Central memory CD8-positive, alpha-beta T cell (primary cell): ENCODE measurements around the gene TENT4A.

Experiments used
- ATAC-seq: fragments of 150-1000 bp; cut with Tn5 transposase; replicated peaks from 2 replicates; pipeline ENCODE4 v1.10.0; 2022; ENCODE audit warnings: mild to moderate bottlenecking, moderate FRiP score, moderate number of reproducible peaks; ENCODE audit not compliant: poor library complexity, severe bottlenecking; ENCODE audit errors: extremely low read depth
- DNase-seq, 2 donors: peaks; one replicate each; pipeline ENCODE4 v3.0.0; 2021; ENCODE audit warnings: low spot score in 2 of 2
- H3K27ac Mint-ChIP-seq: one replicate; pipeline ENCODE4 v1.8.0; 2022; ENCODE audit warnings: low read depth, mild to moderate bottlenecking, moderate library complexity, mixed read lengths
- H3K27me3 Mint-ChIP-seq: one replicate; pipeline ENCODE4 v1.8.0; 2022; ENCODE audit warnings: mixed read lengths
- H3K36me3 Mint-ChIP-seq: one replicate; pipeline ENCODE4 v1.8.0; 2022; ENCODE audit warnings: mild to moderate bottlenecking, moderate library complexity, mixed read lengths; ENCODE audit not compliant: insufficient read depth
- H3K4me1 Mint-ChIP-seq: one replicate; pipeline ENCODE4 v1.8.0; 2022; ENCODE audit warnings: mixed read lengths
- H3K4me3 Mint-ChIP-seq: one replicate; pipeline ENCODE4 v1.8.0; 2022; ENCODE audit warnings: mild to moderate bottlenecking, moderate library complexity, mixed read lengths
- H3K9me3 Mint-ChIP-seq: one replicate; pipeline ENCODE4 v1.8.0; 2022; ENCODE audit warnings: mixed read lengths

The TENT4A gene

DNA sequence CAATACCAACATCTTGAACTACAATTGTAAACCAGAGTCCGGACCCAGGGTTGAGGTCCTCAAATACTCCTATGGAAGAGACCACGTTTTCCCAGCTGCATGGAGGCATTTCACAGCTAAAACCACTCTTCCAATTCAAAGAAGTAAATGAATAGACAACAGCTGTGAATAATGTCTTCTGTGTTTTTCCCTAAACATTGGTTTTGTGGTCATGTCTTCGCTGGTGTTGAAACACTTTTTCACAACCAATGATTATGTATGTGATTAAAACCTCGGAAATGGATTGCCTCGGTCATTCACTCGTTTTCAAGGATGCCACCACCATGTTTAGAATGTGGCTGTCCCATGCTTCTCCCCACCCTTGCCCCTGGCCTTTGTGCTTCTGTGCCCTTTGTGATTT lies 9.4 kb upstream of the TENT4A start:
- no peaks in the 10 kb centered on the region for H3K4me1 Mint-ChIP-seq
- no peaks in the 10 kb centered on the region for H3K36me3 Mint-ChIP-seq
- no peak for DNase-seq
- peaks cover 47% of the 10 kb centered on the region for H3K27me3 Mint-ChIP-seq
- no peak overlapping the region for H3K27ac Mint-ChIP-seq
- H3K4me3 Mint-ChIP-seq = no peak overlapping the region
- ATAC-seq = no peak
- H3K9me3 Mint-ChIP-seq = no peaks in the 10 kb centered on the region

DNA sequence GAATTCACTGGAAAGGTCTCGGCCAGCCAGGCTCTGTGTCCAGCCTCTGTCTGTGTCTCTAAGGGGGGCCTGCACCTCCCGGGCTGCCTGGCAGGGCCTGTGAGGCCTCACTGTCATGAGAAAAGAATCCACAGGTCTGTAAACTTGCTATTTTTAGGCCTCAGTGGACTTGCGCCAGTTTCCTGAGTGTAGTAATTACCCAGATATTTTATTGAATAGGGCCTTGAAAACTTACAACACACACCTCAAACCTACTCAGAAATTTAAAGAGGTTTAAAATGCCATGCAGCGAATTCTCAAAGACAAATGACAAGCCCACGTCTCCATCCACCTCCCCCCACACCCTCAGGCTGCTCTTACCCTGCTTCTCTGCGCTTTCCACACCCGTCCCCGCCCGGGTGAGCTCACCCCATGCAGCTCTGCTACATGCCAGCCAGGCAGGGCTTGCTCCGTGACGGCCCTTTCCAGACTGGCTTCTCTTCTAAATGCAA lies 8.8 kb upstream of the TENT4A start:
- no peak overlapping the region for H3K4me3 Mint-ChIP-seq
- no peak for DNase-seq

DNA sequence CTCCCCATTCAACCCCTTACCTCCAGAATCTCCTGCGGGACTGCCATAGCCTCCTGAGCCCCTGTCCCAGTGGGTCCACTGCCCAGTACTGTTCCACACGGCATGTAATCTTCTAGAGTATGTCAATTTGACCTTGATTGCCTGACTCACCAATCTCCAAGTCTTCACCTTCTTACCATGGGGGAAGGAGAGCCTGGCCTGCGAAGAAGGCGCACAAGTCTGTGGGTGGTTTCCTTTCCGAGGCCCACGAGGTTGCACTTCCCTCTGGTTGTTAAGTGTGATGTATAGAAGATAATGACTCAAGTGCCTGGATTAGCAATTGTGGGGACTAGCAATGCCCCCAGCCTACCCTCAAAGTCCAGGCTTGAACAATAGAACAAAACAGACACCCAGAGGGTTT lies 8.1 kb upstream of the TENT4A start:
- H3K4me1 Mint-ChIP-seq = no peaks in the 10 kb centered on the region
- no peak overlapping the region for H3K27ac Mint-ChIP-seq
- DNase-seq (no peak), ATAC-seq (no peak)
- H3K27me3 Mint-ChIP-seq = peaks cover 34% of the 10 kb centered on the region
- no peaks in the 10 kb centered on the region for H3K9me3 Mint-ChIP-seq
- no peaks in the 10 kb centered on the region for H3K36me3 Mint-ChIP-seq
- no peak overlapping the region for H3K4me3 Mint-ChIP-seq

More for the DNA sequence above, 8.8 kb upstream of the TENT4A start:
- Mint-ChIP-seq H3K36me3 (no peaks in the 10 kb centered on the region), H3K4me1 (no peaks in the 10 kb centered on the region), H3K27me3 (peaks cover 41% of the 10 kb centered on the region), H3K9me3 (no peaks in the 10 kb centered on the region), H3K27ac (no peak overlapping the region)
- ATAC-seq = no peak

DNA sequence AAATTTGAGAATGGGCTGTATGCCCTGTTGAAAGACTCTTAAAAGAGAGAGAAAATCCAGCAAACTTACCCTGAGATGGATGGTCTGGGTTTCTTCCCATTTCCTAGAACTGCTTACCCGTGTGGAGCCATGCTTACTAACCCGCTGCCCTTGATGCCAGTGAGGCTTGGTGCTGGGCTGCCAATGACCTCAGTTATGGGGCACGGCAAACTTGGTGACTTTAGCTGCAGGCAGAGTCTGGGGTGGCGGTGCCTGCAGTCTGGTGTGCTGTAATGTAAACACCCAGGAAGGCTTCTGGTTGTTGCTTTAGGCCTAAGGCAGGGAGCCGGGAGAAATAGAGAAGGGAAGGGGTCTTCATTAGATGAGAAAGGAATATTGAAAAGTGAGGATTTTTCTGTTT lies 7.3 kb upstream of the TENT4A start:
- Mint-ChIP-seq H3K4me3 (no peak overlapping the region), H3K27ac (no peak overlapping the region), H3K36me3 (peaks cover 2% of the 10 kb centered on the region), H3K27me3 (peaks cover 26% of the 10 kb centered on the region), H3K9me3 (no peaks in the 10 kb centered on the region), H3K4me1 (no peaks in the 10 kb centered on the region)
- DNase-seq (no peak), ATAC-seq (no peak)

DNA sequence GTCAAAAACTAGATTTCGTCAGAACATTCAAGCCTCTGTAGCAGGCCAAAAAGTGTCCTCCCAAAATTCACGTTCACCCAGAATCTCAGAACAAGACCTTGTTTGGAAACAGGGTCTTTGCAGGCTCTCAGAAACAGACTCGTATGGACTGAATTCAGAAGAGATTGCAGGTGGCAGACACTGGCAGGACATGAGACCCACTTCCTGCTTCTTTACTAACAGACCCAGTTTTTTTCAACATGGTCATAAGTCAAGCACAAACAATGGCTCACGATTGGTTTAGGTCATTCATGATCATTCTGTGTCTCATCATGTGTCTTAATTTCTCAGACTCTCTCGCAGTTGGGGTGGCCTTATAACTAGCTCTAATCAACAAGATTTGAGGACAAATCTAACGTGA lies 5.4 kb upstream of the TENT4A start:
- ATAC-seq = no peak
- Mint-ChIP-seq H3K36me3 (peaks cover 9% of the 10 kb centered on the region), H3K27me3 (peaks cover 11% of the 10 kb centered on the region), H3K9me3 (no peaks in the 10 kb centered on the region), H3K4me3 (no peak overlapping the region), H3K27ac (no peak overlapping the region), H3K4me1 (peaks cover 7% of the 10 kb centered on the region)
- no peak for DNase-seq

DNA sequence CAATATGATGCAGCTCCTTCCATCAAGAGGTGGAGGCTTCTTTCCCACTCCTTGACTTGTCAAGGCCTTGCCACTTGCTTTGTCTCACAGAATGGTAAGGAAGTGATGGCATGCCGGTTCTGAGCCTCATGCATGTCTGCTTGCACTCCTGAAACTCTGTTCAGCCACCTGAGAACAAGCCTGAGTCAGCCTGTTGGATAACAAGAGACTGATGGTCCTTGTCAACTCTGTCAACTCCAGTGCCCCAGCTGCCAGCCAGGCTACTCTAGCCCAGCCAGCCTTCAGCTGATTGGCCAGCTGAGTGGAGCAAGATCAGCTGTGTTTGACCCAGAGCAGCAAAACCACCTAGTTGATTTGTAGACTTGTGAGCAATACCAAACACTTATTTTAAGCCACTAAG lies 4.4 kb upstream of the TENT4A start:
- ATAC-seq (no peak), DNase-seq (no peak)
- H3K27me3 Mint-ChIP-seq = peaks cover 11% of the 10 kb centered on the region
- no peak overlapping the region for H3K27ac Mint-ChIP-seq
- no peak overlapping the region for H3K4me3 Mint-ChIP-seq
- peaks cover 7% of the 10 kb centered on the region for H3K4me1 Mint-ChIP-seq
- no peaks in the 10 kb centered on the region for H3K9me3 Mint-ChIP-seq
- H3K36me3 Mint-ChIP-seq = peaks cover 11% of the 10 kb centered on the region

DNA sequence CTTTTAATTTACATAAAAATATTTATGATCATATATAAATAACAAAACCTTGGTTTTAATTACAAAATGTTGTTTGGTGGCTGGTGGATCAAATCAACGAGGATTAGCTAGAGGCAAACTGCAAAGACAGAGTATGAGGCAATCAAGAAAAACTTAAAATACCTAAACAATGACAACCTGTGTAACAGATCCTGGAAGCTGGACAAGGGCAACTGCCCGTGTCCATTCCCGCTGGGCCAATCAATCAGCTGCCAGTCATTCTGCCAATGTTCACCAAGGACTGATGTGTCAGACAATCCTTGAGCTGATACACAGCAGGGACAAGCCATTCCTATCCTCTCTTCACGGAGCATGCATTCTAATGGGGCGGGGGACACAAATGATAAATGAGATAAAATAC lies 3.2 kb upstream of the TENT4A start:
- Mint-ChIP-seq H3K27me3 (peaks cover 3% of the 10 kb centered on the region), H3K27ac (no peak overlapping the region), H3K4me3 (peak overlapping the region; percentile 43), H3K9me3 (no peaks in the 10 kb centered on the region), H3K36me3 (peaks cover 12% of the 10 kb centered on the region), H3K4me1 (peaks cover 11% of the 10 kb centered on the region)
- ATAC-seq (no peak), DNase-seq (no peak)

DNA sequence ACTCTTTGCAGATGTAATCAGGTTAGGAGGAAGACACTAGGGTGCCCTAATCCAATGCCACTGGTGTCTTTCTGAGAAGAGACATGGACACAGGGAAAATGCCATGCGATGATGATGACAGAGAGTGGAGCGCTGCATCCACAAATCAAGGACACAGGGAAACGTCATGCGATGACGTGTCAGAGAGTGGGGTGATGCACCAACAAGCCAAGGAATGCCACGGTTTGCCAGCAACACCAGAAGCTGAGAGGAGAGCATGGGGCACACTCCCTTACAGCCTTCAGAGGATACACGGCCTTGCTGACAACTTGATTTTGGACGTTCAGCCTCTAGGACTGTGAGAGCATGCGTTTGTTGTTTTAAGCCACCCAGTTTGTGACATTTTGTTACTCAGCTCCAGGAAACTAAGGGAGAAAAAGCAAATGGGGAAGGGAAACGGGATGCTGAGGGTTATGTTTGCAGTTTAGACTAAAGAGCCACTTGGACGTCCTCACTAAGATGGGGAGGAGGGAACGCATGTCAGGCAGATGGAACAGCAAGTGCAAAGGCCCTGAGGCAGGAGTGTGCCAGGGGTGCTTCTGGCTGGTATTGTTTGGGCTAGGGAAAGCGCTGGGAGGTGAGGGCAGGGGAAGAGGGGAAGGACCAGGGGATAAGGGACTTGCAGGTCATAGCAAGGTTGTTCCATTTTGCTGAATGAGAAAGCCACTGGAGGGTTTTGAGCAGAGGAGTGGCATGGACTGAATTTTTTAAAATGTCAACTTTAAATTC lies 2.5 kb upstream of the TENT4A start:
- H3K4me3 Mint-ChIP-seq = peak overlapping the region; percentile 43
- H3K4me1 Mint-ChIP-seq = peaks cover 18% of the 10 kb centered on the region
- no peaks in the 10 kb centered on the region for H3K9me3 Mint-ChIP-seq
- DNase-seq (no peak), ATAC-seq (no peak)
- H3K27me3 Mint-ChIP-seq = no peaks in the 10 kb centered on the region
- peaks cover 13% of the 10 kb centered on the region for H3K36me3 Mint-ChIP-seq
- H3K27ac Mint-ChIP-seq = no peak overlapping the region

DNA sequence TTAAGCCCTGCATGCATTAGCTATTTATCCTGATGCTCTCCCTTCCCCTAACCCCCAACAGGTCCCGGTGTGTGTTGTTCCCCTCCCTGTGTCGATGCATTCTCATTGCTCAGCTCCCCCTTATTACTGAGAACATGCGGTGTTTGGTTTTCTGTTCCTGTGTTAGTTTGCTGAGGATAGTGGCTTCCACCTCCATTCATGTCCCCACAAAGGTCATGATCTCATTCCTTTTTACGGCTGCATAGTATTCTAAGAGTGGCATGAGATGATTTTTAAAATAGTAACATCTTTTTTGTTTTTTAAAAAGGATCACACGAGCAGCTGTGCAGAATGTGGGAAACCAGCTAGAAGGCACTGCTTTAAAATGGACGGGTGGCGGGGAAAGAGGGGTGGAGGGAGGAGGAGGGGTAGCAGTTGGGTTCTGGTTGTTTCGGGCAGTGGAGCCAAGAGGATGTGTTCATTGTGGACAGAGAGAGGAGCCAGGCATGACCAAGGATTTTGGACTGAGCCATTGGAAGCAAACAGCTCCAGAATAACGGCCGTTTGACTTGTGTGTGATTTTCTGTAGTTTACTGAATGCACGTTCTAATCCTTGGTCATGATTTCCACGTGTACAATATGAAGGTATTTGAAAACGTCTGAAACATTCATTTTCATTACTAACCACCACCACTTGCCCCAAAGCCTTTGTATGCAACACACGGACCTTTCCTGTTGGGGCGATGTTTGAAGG lies 1.7 kb upstream of the TENT4A start:
- Mint-ChIP-seq H3K4me3 (peak overlapping the region; percentile 80), H3K9me3 (no peaks in the 10 kb centered on the region), H3K4me1 (peaks cover 26% of the 10 kb centered on the region), H3K36me3 (peaks cover 15% of the 10 kb centered on the region), H3K27me3 (no peaks in the 10 kb centered on the region), H3K27ac (peak overlapping the region; percentile 67)
- ATAC-seq (no peak), DNase-seq (no peak)

DNA sequence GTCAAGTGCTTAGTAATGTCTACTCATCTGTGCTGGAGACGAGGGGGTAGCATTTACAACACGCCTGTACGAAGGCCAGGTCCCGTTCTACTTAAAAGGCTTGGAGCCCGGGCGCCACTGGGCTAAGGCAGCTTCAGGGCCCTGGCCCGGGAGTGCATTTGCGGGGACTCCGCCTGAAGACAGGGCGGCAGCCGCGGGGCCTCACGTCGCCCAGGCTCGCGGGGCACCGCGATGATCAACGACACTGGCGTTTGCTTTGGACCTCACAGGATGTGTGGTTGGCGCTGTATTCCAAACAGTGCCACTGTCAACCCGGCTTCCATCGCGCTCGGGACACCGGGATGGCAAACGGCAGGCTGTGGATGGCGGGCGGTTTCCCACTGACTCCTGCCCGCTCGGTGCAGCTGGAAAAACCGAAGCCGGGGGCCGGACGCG lies 1.1 kb upstream of the TENT4A start:
- peaks cover 32% of the 10 kb centered on the region for H3K4me1 Mint-ChIP-seq
- H3K36me3 Mint-ChIP-seq = peaks cover 15% of the 10 kb centered on the region

DNA sequence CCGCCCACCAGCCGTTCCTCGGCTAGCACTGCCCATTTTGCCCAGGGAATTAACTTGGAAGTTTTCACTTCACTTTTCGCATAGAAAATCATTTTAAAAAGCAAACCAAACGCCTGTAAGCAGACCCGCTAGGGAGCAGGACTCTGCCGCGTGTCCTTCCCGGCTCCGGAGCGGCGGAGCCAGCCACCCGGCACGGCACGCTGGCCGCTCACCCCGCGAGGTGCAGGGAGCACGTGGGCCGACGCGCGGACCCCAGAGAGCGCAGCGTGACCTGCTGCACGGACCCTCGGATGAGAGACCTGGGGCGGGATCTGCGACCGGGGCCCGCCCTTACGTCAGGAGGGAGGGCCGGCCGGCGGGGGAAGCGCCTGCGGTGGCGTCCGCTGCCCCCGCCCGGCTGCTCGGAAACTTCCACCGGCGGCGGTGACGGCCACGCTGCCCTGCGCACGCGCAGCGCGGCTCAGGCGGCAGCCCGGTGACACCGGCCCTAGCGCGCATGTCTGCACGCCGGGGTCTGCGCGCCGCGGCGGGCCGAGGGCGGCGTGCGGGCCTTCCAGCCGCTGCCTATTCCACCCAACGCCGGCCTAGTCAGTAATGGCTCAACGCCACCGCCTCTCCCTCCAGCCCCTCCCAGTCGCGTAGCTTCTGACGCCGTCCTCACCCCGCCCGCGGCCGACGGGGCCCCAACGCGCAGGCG lies 507 bp upstream of the TENT4A start:
- peak overlapping the region; percentile 67 for H3K27ac Mint-ChIP-seq
- peaks cover 15% of the 10 kb centered on the region for H3K36me3 Mint-ChIP-seq
- H3K4me3 Mint-ChIP-seq = peak overlapping the region; percentile 80
- no peaks in the 10 kb centered on the region for H3K27me3 Mint-ChIP-seq
- H3K9me3 Mint-ChIP-seq = no peaks in the 10 kb centered on the region
- ATAC-seq = peak; percentile 78
- DNase-seq = peak; percentile 96 to 97
- peaks cover 38% of the 10 kb centered on the region for H3K4me1 Mint-ChIP-seq

More for the DNA sequence above, 1.1 kb upstream of the TENT4A start:
- H3K4me3 Mint-ChIP-seq = peak overlapping the region; percentile 80
- peak; percentile 21 for ATAC-seq
- peak overlapping the region; percentile 67 for H3K27ac Mint-ChIP-seq
- no peaks in the 10 kb centered on the region for H3K27me3 Mint-ChIP-seq
- no peak for DNase-seq
- no peaks in the 10 kb centered on the region for H3K9me3 Mint-ChIP-seq

DNA sequence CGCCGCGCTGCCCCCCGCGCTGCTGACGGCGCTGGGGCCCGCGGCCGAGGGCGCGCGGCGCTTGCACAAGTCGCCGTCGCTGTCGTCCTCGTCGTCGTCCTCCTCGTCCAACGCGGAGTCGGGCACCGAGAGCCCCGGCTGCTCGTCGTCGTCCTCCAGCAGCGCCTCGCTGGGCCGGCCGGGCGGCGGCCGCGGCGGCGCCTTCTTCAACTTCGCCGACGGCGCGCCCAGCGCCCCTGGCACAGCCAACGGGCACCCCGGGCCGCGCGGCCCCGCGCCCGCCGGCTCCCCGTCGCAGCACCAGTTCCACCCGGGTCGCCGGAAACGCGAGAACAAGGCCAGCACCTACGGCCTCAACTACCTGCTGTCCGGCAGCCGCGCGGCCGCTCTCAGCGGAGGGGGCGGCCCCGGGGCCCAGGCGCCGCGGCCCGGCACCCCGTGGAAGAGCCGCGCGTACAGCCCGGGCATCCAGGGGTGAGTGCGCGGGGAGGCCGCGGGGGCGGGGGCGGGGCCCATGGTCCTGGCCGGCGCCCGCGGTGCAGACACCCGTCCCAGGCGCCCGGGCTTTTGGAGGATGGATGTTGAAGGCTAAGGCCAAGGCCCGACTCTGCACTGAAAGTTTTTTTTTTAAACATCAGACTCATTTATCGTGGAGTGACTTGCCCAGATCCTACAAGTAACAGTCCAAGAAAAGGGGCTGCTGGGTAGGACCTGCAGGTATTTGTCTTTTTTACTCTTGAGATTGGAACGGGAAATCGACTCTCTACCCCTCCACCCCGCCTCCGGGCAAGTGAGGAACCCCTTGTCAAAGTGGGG lies 1.2 kb downstream of the TENT4A start:
- H3K4me1 Mint-ChIP-seq = peaks cover 55% of the 10 kb centered on the region
- no peak for ATAC-seq
- no peaks in the 10 kb centered on the region for H3K9me3 Mint-ChIP-seq
- peak overlapping the region; percentile 32 for H3K27ac Mint-ChIP-seq
- H3K4me3 Mint-ChIP-seq = peak overlapping the region; percentile 83
- no peaks in the 10 kb centered on the region for H3K27me3 Mint-ChIP-seq
- H3K36me3 Mint-ChIP-seq = peaks cover 20% of the 10 kb centered on the region
- peak in 1 of 2 donors; percentile 10 for DNase-seq
